Epithelial cell of alveolus of lung (primary cell): Measurements from ENCODE around the gene S100A16. TPM values are rescaled to one million over a fixed set of nuclear protein-coding genes. Genes with fewer than 3 reads are reported as not detected.

ENCODE experiments used
- total RNA-seq: library from RNA; depleted of rRNA; stranded (reverse); fragments of >200 nt; gene quantifications from 2 replicates; pipeline ENCODE4 v1.2.1, GENCODE V29; 2015

The S100A16 gene, protein sequence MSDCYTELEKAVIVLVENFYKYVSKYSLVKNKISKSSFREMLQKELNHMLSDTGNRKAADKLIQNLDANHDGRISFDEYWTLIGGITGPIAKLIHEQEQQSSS
- total RNA-seq: 125 and 475 TPM in 2 replicates

DNA sequence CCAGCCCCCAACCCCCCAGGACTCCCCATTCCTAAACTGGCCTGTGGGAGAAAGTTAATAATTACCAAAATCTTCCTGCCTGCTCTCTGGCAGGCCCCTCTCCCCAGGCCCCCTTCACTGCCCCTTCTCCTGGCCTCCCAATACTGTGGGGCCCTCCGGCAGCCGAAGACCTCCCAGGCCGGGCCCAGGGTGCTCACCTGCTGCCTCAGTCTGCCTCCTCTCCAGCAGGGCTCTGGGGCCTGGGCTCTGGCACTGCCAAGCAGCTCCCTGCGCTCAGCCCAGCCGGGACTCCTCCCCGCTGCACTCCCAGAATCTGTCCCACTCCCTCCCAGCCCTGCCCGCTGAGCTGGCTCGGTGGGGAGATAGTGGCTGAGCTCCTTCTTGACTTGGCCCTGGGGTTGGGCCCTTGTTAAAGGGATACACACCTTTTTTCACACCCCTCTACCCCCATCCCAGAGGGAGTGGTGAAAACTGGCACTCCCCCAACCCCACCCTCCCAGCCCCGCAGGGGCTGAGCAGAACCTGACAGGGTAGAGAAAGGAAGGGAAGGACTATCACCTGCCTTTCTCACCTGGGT is at the start of gene S100A16:
S100A16 (minus strand) TSS at position 383 of the 577 bp plus-strand sequence. CDS start 4,986 bp downstream, outside the sequence.

DNA sequence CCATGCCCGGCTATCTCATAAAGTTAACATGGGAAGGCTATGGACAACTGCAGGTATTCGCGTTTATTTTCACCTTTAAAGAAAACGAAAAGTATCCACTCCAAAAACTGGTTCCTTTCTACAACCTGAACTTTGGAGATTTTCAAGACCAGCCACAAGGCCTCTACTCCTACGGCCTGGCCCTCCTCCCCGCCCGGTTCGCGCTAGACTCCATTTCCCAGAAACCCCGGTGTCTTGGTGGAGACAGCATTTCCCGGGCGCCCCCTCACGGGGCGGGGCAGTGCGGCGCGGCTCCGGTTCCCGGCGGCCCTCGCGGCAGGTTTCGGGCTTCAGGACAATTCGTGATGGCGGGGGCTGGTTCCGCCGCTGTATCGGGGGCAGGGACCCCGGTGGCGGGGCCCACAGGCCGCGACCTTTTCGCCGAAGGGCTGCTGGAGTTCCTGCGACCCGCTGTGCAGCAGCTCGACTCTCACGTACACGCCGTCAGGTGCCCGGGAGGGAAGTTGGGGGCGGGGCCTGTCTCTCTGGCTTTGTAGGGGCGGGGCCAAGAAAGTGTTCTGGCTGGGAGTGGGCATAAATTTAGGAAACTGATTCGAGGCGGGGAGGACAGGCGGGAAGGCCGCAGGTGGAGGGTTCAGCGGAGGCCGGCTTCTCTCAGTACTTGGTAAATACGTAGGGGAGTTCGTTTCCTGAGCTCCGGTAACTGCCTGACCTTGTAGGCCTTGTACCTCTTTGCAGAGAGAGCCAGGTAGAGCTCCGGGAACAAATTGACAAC is 45.6 kb upstream of the S100A16 start, which contains the start of gene SNAPIN:
SNAPIN (plus strand) TSS at position 304 of the 775 bp plus-strand sequence; CDS start at position 345, 41 bp downstream.

DNA sequence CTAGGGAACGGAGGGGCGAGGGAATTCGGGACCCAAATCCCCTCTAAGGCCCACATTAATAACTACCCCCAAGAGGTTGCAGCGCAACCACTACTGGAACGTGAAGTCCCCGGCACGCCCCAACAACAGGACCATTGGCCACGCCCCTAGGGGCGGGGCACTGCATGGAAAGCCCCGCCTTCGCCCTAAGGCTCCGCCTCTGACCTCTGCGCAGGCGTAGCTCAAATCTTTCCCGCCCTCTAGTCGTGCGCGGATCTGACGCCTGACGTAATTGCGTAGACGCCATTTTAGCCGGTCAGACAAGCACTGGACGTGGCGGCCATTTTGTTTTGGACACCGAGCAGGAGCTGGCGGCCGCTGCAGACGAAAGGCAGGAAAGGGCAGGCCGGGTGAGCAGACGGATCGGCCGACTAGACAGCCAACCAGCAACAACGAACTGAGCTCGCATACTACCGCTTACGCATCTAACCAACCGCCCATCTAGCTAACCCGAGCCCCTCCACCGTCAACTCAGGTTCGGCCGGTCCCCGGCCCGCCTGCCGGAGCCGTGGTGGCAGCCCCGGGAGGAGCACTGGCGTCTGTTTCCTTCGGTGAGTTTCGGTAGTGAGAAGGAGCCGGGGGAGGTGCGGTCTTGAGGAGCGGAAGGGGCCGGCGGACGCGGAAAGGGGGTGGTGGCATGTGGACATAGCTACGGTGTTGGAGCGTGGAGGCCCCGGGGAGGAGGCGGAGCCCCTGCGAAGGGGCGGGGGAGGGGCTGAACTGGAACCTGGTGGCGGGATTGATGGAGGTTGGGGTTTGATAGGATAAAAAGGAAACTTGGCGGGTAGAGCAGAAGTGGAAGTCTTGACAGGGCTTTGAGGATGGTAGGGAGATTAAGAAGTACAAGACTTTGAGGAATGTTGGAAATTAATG is 21.1 kb upstream of the S100A16 start, which contains the start of gene CHTOP:
CHTOP (plus strand) TSS at position 313 of the 912 bp plus-strand sequence. CDS start 2,523 bp downstream, outside the sequence.

DNA sequence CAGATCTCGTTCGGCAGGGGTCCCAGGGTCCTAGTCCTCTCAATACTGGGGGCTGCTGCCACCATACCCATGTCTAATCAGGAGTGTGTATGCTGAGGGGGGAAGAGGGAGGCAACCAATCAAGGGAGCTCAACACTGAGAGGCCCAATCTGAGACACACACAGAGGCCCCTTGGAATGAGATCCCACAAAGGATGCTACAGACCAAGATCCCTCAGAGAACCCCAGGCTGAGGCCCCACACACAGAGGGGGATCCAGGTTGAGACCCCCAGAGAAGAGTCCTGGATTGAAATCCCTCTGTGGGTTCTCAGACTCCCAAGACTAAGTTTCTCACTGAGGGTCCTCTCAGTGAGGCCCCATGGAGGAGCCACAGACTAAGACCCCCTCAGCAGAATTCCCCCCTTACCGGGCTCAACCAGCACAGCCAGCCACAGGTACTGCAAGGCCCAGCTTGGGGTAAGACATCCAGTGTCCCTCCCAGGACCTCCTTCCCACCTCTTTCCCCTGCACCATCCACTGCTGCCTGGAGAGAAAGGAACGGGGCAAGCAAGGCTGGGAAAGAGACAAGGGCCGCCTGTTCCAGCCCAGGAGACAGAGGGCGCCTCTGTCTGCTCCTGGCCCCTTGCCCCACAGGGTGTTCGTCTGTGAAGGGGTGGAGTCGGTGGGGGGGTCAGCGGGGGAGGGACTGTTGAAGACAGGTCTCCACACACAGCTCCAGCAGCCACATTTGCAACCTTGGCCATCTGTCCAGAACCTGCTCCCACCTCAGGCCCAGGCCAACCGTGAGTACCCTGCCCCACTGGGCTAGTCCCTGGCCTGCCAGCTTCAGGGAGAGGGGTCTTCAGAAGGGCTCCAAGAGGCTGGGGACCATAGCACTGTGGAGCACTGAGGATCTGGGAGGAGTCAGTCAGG is 15.0 kb upstream of the S100A16 start, which contains the start of gene S100A1:
S100A1 (plus strand) TSS at position 720 of the 912 bp plus-strand sequence. CDS start 2,088 bp downstream, outside the sequence.

DNA sequence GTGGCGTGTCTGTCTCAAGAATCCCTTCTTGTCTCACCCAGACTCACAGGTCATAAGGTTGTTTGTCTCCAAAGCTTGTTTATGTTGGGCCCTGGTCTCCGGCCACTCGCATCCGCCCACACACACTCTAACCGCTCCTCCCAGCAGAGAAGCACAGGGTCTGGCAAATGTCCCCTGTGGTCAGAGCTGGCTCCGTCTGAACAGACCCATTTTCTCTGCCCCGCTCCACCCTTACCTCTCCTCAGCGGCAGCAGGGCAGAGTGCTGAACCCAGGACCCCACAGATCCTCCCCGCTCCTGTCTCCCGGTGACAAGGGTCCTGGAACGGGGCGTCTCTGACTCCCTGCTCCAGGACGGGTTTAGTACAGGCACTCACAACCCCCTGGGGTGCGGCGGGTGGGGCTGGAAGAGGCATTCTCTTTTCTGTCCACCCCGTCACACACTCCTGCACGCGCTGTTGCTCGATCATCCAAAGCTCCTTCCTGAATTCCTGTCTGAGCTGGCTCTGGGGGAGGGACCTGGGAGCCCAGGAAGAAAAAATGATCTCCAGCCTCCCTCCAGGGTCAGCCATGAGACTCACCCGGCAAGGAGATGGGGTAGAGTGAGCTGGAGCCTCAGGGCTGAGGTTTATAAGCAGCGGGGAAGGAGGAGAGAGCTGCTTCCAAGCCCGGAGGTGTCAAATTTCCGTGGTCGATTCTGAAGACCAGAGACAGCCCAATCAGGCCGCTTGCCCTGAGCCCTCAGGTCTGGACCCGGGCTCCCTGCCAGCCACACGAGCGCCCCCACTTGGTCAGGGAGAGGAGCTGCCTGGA is 14.2 kb upstream of the S100A16 start, which contains the start of gene S100A13:
S100A13 (minus strand) TSS at position 602 of the 811 bp plus-strand sequence. CDS start 1,033 bp downstream, outside the sequence.

DNA sequence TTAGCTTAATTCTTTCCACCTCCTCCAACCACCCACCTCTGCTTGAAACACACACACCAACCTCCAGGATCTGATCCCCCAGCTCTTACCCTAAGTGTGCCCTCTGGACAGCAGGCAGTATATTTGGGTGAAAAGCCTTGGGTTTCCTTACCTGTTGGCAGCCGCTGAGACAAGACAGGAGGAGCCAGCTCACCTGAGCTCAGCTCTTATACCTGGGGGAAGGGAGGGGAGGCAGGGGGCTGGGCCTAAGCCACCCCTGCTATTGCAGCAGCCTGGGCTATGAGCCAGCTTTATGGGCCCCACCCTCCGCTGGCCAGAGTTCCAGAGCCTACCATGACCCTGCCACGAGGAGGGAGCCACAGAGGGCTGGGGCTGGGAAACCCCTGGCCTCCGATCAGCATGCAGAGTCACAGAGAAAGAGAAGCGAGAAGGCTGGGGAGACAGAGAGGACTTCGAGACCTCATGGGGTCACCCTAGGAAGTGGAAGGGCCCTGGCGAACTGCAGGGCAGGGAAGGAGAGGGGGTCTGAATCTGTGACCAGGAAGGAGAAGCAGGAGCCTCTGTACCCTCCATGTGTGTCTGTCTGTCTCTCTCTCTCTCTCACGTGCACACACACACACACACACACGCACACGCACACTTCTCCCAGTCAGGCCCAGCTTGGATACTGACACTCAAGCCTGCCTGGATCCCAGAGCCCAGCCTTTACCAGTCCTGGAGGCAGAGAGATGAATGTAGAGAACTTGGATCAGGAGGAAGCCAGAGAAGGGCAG is 3.4 kb upstream of the S100A16 start, which contains the start of gene S100A14:
S100A14 (minus strand) TSS at position 182 of the 773 bp plus-strand sequence. CDS start 467 bp downstream, outside the sequence.

DNA sequence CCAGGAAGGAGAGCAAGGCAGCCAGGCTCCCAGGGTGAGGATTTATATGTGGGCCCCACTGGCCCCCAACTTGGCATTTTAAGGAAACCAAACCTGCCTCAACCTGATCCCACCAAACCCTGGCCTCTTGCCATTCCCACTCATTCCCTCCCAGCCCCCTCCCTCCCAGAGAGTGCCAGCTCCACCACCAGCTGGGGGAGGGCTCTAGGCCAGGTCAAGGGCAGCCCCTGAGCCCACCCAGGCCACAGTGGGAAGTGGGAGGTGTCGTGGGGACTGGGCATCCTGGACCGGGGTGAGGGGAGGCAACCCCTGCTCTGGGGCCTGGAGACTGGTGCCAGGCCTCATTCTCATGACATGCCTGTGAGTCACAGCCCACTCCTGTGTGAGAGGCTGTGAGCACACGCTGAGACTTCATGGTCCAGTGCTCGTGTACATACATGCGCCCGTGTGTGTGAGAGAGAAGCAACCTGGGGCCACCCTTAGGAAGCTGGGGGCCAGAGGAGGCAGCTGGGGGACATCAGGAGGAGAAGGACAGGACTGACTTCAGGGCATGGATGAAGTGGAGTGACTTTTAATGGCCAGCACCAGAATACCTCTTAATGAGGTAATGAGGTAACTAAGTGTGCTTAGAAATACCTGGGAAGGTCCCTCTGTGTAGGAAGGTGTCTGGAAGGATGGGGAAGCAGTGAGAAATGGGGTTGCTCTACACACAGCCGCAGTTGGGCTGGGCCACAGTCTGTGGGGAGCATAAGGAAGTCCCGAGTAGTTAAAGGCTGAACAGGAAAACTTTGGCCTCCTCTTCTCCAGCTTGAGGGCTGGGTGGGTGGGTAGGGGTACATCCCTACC is 47.2 kb downstream of the S100A16 start, which contains the start of gene S100A2:
S100A2 (minus strand) TSS at position 316 of the 846 bp plus-strand sequence. CDS start 1,967 bp downstream, outside the sequence.

Other genes starting within 250 kb of the S100A16 start
- gene S100A12, start 237.5 kb downstream of the S100A16 start, total RNA-seq: not detected in 2 replicates
- not detected in 2 replicates for gene S100A8, start 222.1 kb downstream of the S100A16 start, total RNA-seq
- not detected in 2 replicates for gene S100A7A, start 196.6 kb downstream of the S100A16 start, total RNA-seq
- not detected in 2 replicates for gene S100A7, start 152.5 kb downstream of the S100A16 start, total RNA-seq
- 349 and 885 TPM in 2 replicates for gene S100A6, start 77.1 kb downstream of the S100A16 start, total RNA-seq
- gene S100A5, start 72.2 kb downstream of the S100A16 start, total RNA-seq: not detected in 2 replicates
- 15.8 and 25.1 TPM in 2 replicates for gene S100A4, start 67.3 kb downstream of the S100A16 start, total RNA-seq
- gene S100A3, start 63.9 kb downstream of the S100A16 start, total RNA-seq: 3.7 and 7.1 TPM in 2 replicates
- gene S100A2, start 47.3 kb downstream of the S100A16 start, total RNA-seq: 8.0 and 18.1 TPM in 2 replicates
- gene S100A14, start 3.2 kb upstream of the S100A16 start, total RNA-seq: 1.4 and 3.4 TPM in 2 replicates
- gene S100A13, start 14.4 kb upstream of the S100A16 start, total RNA-seq: 64.0 and 367 TPM in 2 replicates
- 0.72 TPM in 1 of 2 replicates, not detected in the other for gene S100A1, start 15.3 kb upstream of the S100A16 start, total RNA-seq
- gene CHTOP, start 20.9 kb upstream of the S100A16 start, total RNA-seq: 41.9 and 53.7 TPM in 2 replicates
- gene SNAPIN, start 45.6 kb upstream of the S100A16 start, total RNA-seq: 58.3 and 61.5 TPM in 2 replicates
- 147 and 258 TPM in 2 replicates for gene ILF2, start 57.9 kb upstream of the S100A16 start, total RNA-seq
- 0.52 and 1.0 TPM in 2 replicates for gene NPR1, start 65.6 kb upstream of the S100A16 start, total RNA-seq
- gene INTS3, start 114.9 kb upstream of the S100A16 start, total RNA-seq: 18.9 and 20.7 TPM in 2 replicates
- gene SLC27A3, start 162.3 kb upstream of the S100A16 start, total RNA-seq: 5.0 and 8.4 TPM in 2 replicates